SKM-1 treated with dmso at 0.1 percent for 144 hours (cell line): ENCODE results near the gene MMP23B.
A peak's percentile ranks its signal among the peaks of the same experiment; 100 is the strongest.

Experiments
- DNase-seq: peaks from one replicate; lab custom pipeline; 2025; ENCODE audit not compliant: unreplicated experiment; lab: John Stamatoyannopoulos, UW

The MMP23B gene

GRCh38 chr1:1602304-1602967 lies 29.5 kb upstream of the MMP23B start:
- DNase-seq: no peak

GRCh38 chr1:1602968-1603506 lies 28.9 kb upstream of the MMP23B start:
- DNase-seq: no peak

- DNase-seq: no peak
Observed at GRCh38 chr1:1603671-1604373, 28.2 kb upstream of the MMP23B start.

GRCh38 chr1:1604374-1605033 lies 27.5 kb upstream of the MMP23B start:
- no peak for DNase-seq

GRCh38 chr1:1605034-1605591 lies 26.9 kb upstream of the MMP23B start:
- no peak for DNase-seq

- no peak for DNase-seq
Observed at GRCh38 chr1:1605724-1606123, 26.2 kb upstream of the MMP23B start.

GRCh38 chr1:1606232-1606631 lies 25.7 kb upstream of the MMP23B start:
- no peak for DNase-seq

GRCh38 chr1:1609822-1610485 lies 22.0 kb upstream of the MMP23B start:
- no peak for DNase-seq

GRCh38 chr1:1610796-1611195 lies 21.2 kb upstream of the MMP23B start:
- DNase-seq: no peak

GRCh38 chr1:1612104-1612400 lies 19.9 kb upstream of the MMP23B start:
- no peak for DNase-seq

- DNase-seq: no peak
Observed at GRCh38 chr1:1613509-1614082, 18.4 kb upstream of the MMP23B start.

- peak; percentile 79 for DNase-seq
Observed at GRCh38 chr1:1614204-1614953, 17.6 kb upstream of the MMP23B start.

GRCh38 chr1:1614954-1615255 lies 17.1 kb upstream of the MMP23B start:
- DNase-seq: no peak

- peak; percentile 91 for DNase-seq
Observed at GRCh38 chr1:1615256-1616044, 16.5 kb upstream of the MMP23B start, which contains the start of gene MIB2. Gene MIB2 (plus strand): TSS chr1:1615500. CDS start chr1:1623453, 7,953 bp downstream.

GRCh38 chr1:1616045-1616790 lies 15.8 kb upstream of the MMP23B start:
- no peak for DNase-seq

GRCh38 chr1:1616838-1617237 lies 15.1 kb upstream of the MMP23B start:
- DNase-seq: no peak

- DNase-seq: no peak
Observed at GRCh38 chr1:1617516-1617915, 14.5 kb upstream of the MMP23B start.

GRCh38 chr1:1617925-1618324 lies 14.0 kb upstream of the MMP23B start:
- DNase-seq: no peak
